ENCODE results near the gene EIF3A.
A peak's percentile ranks its signal among the peaks of the same experiment; 100 is the strongest.

EIF3A gene

GRCh38 chr10:119095640-119096039 lies 15.0 kb upstream of the EIF3A start:
- no peak overlapping the region for H3K4me3 ChIP-seq (ENCODE audit: low read depth, low read length)
- DNase-seq (ENCODE audit: low read depth): no peak
- no peak for TF ChIP-seq CTCF (IDR thresholded peaks at IDR 0.05; ENCODE audit: insufficient read depth, low read depth, low read length, missing control alignments)

GRCh38 chr10:119090968-119091367 lies 10.4 kb upstream of the EIF3A start:
- DNase-seq (ENCODE audit: low read depth): peak; percentile 76
- TF ChIP-seq CTCF (IDR thresholded peaks at IDR 0.05; ENCODE audit: insufficient read depth, low read depth, low read length, missing control alignments): no peak
- no peak overlapping the region for H3K4me3 ChIP-seq (ENCODE audit: low read depth, low read length)

GRCh38 chr10:119090026-119090795 lies 9.6 kb upstream of the EIF3A start:
- peak; percentile 84 for DNase-seq (ENCODE audit: low read depth)
- no peak for TF ChIP-seq CTCF (IDR thresholded peaks at IDR 0.05; ENCODE audit: insufficient read depth, low read depth, low read length, missing control alignments)
- no peak overlapping the region for H3K4me3 ChIP-seq (ENCODE audit: low read depth, low read length)

GRCh38 chr10:119087271-119087882 lies 6.8 kb upstream of the EIF3A start:
- TF ChIP-seq CTCF (IDR thresholded peaks at IDR 0.05; ENCODE audit: insufficient read depth, low read depth, low read length, missing control alignments): no peak
- H3K4me3 ChIP-seq (ENCODE audit: low read depth, low read length): no peak overlapping the region
- no peak for DNase-seq (ENCODE audit: low read depth)

- no peak for DNase-seq (ENCODE audit: low read depth)
- no peak overlapping the region for H3K4me3 ChIP-seq (ENCODE audit: low read depth, low read length)
- TF ChIP-seq CTCF (IDR thresholded peaks at IDR 0.05; ENCODE audit: insufficient read depth, low read depth, low read length, missing control alignments): no peak
These were observed 4.3 kb upstream of the EIF3A start for GRCh38 chr10:119084896-119085295.

- peak; percentile 84 for DNase-seq (ENCODE audit: low read depth)
- no peak for TF ChIP-seq CTCF (IDR thresholded peaks at IDR 0.05; ENCODE audit: insufficient read depth, low read depth, low read length, missing control alignments)
- H3K4me3 ChIP-seq (ENCODE audit: low read depth, low read length): peak overlapping the region; percentile 77
These were observed 757 bp downstream of the EIF3A start for GRCh38 chr10:119079599-119080520.
